H1 (cell line): ENCODE results near the gene ABCD2. TPM values are rescaled to one million over a fixed set of nuclear protein-coding genes. Genes with fewer than 3 reads are reported as not detected.

Experiments
- CTCF ChIA-PET: fragments of 300-600 bp; sonication (Branson Sonifier 250); formaldehyde crosslinking; loops from one replicate; lab custom pipeline; 2021; ENCODE audit not compliant: partially characterized antibody; lab: Charles Lee
- POLR2A ChIA-PET: fragments of 300-600 bp; sonication (Branson Sonifier 250); formaldehyde crosslinking; loops from one replicate; lab custom pipeline; 2021; ENCODE audit warnings: inconsistent platforms; ENCODE audit not compliant: partially characterized antibody; lab: Charles Lee
- DNase-seq, 2 experiments: peaks; one replicate each; pipeline versions ENCODE4 v3.0.0 to v3.0.0-alpha.2; 2010 to 2022; ENCODE audit warnings: low spot score in 2 of 2, low read depth in 1 of 2, mixed read lengths in 1 of 2
- FAIRE-seq: peaks from 2 replicates; lab custom pipeline; 2011; peaks lifted over from hg19 to GRCh38; lab: Jason Lieb, UNC
- H2AFZ ChIP-seq: 2 replicates; pipeline ENCODE4 v1.8.1; 2012; ENCODE audit warnings: low read length, inconsistent platforms
- H2AK5ac ChIP-seq: 2 replicates; pipeline ENCODE4 v1.6.1; 2013; ENCODE audit warnings: low read depth, low read length
- H2BK120ac ChIP-seq: replicated peaks from 2 replicates; pipeline ENCODE3; 2013; ENCODE audit warnings: low read depth, low read length, inconsistent platforms
- H2BK12ac ChIP-seq: 2 replicates; pipeline ENCODE4 v1.6.1; 2013; ENCODE audit warnings: low read depth, low read length
- H2BK15ac ChIP-seq: 2 replicates; pipeline ENCODE4 v1.6.1; 2013; ENCODE audit warnings: low read length
- H2BK20ac ChIP-seq: 2 replicates; pipeline ENCODE4 v1.6.1; 2013; ENCODE audit warnings: low read length
- H2BK5ac ChIP-seq: 2 replicates; pipeline ENCODE4 v1.6.1; 2013; ENCODE audit warnings: low read depth, low read length
- H3K14ac ChIP-seq: 2 replicates; pipeline ENCODE4 v1.6.1; 2013; ENCODE audit warnings: inconsistent platforms; ENCODE audit not compliant: insufficient read length
- H3K18ac ChIP-seq: 2 replicates; pipeline ENCODE4 v1.6.1; 2013; ENCODE audit warnings: low read length; ENCODE audit errors: extremely low read depth
- H3K23ac ChIP-seq: 2 replicates; pipeline ENCODE4 v1.6.1; 2013; ENCODE audit warnings: inconsistent platforms; ENCODE audit not compliant: insufficient read length
- H3K23me2 ChIP-seq: 2 replicates; pipeline ENCODE4 v1.6.1; 2013; ENCODE audit warnings: low read depth, low read length
- H3K27ac ChIP-seq: 2 replicates; pipeline ENCODE4 v1.6.1; 2011; ENCODE audit warnings: low read depth, low read length, inconsistent platforms
- H3K27me3 ChIP-seq, 4 experiments: replicated peaks in 1 of 4; 1 replicate in 1 of 4; 2 replicates in 3 of 4; pipeline versions ENCODE4 v1.6.1 to v1.8.1; 2011 to 2013; ENCODE audit warnings: low read length in 3 of 4, mild to moderate bottlenecking in 3 of 4, inconsistent platforms in 2 of 4, mixed read lengths in 2 of 4, moderate library complexity in 1 of 4; ENCODE audit not compliant: control insufficient read depth in 3 of 4, insufficient read depth in 3 of 4; ENCODE audit errors: extremely low read depth in 1 of 4
- H3K36me3 ChIP-seq, 4 experiments: 2 replicates each; pipeline versions ENCODE4 v1.6.1 to v1.8.1; 2011 to 2013; ENCODE audit warnings: mild to moderate bottlenecking in 4 of 4, low read length in 3 of 4, moderate library complexity in 2 of 4, control low read depth in 1 of 4, inconsistent platforms in 1 of 4; ENCODE audit not compliant: insufficient read depth in 4 of 4, control insufficient read depth in 2 of 4
- H3K4ac ChIP-seq: replicated peaks from 2 replicates; pipeline ENCODE3; 2013; ENCODE audit warnings: low read length, low read depth, mixed read lengths, inconsistent platforms; ENCODE audit not compliant: insufficient read length
- H3K4me1 ChIP-seq, 4 experiments: replicated peaks in 1 of 4; 1 replicate in 1 of 4; 2 replicates in 3 of 4; pipeline versions ENCODE4 v1.6.1 to v1.8.1; 2011 to 2013; ENCODE audit warnings: low read length in 3 of 4, inconsistent platforms in 2 of 4, mixed read lengths in 1 of 4; ENCODE audit not compliant: insufficient read depth in 4 of 4, control insufficient read depth in 3 of 4
- H3K4me2 ChIP-seq, 2 experiments: 2 replicates each; pipeline versions ENCODE4 v1.6.1 to v1.8.1; 2011 to 2013; ENCODE audit warnings: low read depth in 2 of 2, low read length in 2 of 2, control low read depth in 1 of 2, inconsistent platforms in 1 of 2, mild to moderate bottlenecking in 1 of 2; ENCODE audit not compliant: insufficient read depth in 1 of 2
- H3K4me3 ChIP-seq, 4 experiments: fragments of 200-600, 300-600 bp in 1 of 4; sonication (generic), shearing (Covaris generic), sonication (Bioruptor Twin) in 1 of 4; 2 replicates each; pipeline versions ENCODE4 v1.5.1 to v1.8.1; 2011 to 2016; ENCODE audit warnings: low read length in 4 of 4, low read depth in 3 of 4, control low read depth in 2 of 4, inconsistent platforms in 2 of 4, mild to moderate bottlenecking in 2 of 4, mixed read lengths in 1 of 4, moderate library complexity in 1 of 4; ENCODE audit not compliant: insufficient read depth in 2 of 4; ENCODE audit errors: extremely low read depth in 1 of 4
- H3K56ac ChIP-seq: replicated peaks from 2 replicates; pipeline ENCODE3; 2013; ENCODE audit warnings: low read depth, mild to moderate bottlenecking, mixed read lengths, low read length, inconsistent platforms; ENCODE audit not compliant: insufficient read length
- H3K79me1 ChIP-seq: 2 replicates; pipeline ENCODE4 v1.6.1; 2013; ENCODE audit warnings: low read depth, low read length, control low read depth
- H3K79me2 ChIP-seq, 2 experiments: 2 replicates each; pipeline versions ENCODE4 v1.6.1 to v1.8.1; 2012 to 2013; ENCODE audit warnings: low read length in 2 of 2, mild to moderate bottlenecking in 2 of 2, inconsistent platforms in 1 of 2; ENCODE audit not compliant: insufficient read depth in 2 of 2, control insufficient read depth in 1 of 2
- H3K9ac ChIP-seq, 4 experiments: replicated peaks in 1 of 4; 1 replicate in 1 of 4; 2 replicates in 3 of 4; pipeline versions ENCODE4 v1.6.1 to v1.8.1; 2011 to 2013; ENCODE audit warnings: low read depth in 3 of 4, low read length in 3 of 4, control low read depth in 2 of 4, mild to moderate bottlenecking in 2 of 4, moderate library complexity in 2 of 4, inconsistent platforms in 1 of 4; ENCODE audit errors: extremely low read depth in 1 of 4
- H3K9me3 ChIP-seq, 2 experiments: 2 replicates each; pipeline versions ENCODE4 v1.6.1 to v1.8.1; 2012 to 2013; ENCODE audit warnings: mild to moderate bottlenecking in 2 of 2, moderate library complexity in 2 of 2, control low read depth in 1 of 2, inconsistent platforms in 1 of 2, low read depth in 1 of 2, low read length in 1 of 2, mixed read lengths in 1 of 2; ENCODE audit not compliant: insufficient read depth in 2 of 2
- H4K20me1 ChIP-seq, 2 experiments: replicated peaks in 1 of 2; 2 replicates each; pipeline versions ENCODE3 to v1.8.1; 2011 to 2013; ENCODE audit warnings: inconsistent platforms in 2 of 2, low read length in 2 of 2, mild to moderate bottlenecking in 1 of 2; ENCODE audit not compliant: insufficient read depth in 2 of 2, control insufficient read depth in 1 of 2
- H4K5ac ChIP-seq: 2 replicates; pipeline ENCODE4 v1.6.1; 2013; ENCODE audit warnings: low read length, low read depth, mixed read lengths, inconsistent platforms; ENCODE audit not compliant: insufficient read length
- H4K8ac ChIP-seq: 2 replicates; pipeline ENCODE4 v1.8.0; 2013; ENCODE audit warnings: mild to moderate bottlenecking, moderate library complexity, low read length, inconsistent platforms; ENCODE audit not compliant: insufficient read depth; ENCODE audit errors: extremely low read depth
- H4K91ac ChIP-seq: replicated peaks from 2 replicates; pipeline ENCODE3; 2013; ENCODE audit warnings: low read length, mixed read lengths, inconsistent platforms; ENCODE audit not compliant: insufficient read length
- CHD1 ChIP-seq: IDR thresholded peaks from 2 replicates; pipeline ENCODE4 v1.6.1; 2012; ENCODE audit warnings: low read depth, low read length, improper control_type of control experiment
- CTBP2 ChIP-seq: IDR thresholded peaks from 2 replicates; pipeline ENCODE4 v1.7.0; 2011; ENCODE audit warnings: borderline replicate concordance, mild to moderate bottlenecking, moderate library complexity, mixed read lengths, low read length; ENCODE audit not compliant: insufficient read depth, insufficient read length
- FOSL1 ChIP-seq: IDR thresholded peaks from 2 replicates; pipeline ENCODE4 v1.6.1; 2011; ENCODE audit warnings: mild to moderate bottlenecking, low read depth, low read length, moderate library complexity; ENCODE audit not compliant: insufficient read depth
- GTF2F1 ChIP-seq: IDR thresholded peaks from 2 replicates; pipeline ENCODE4 v1.6.1; 2012; ENCODE audit warnings: low read depth, low read length, improper control_type of control experiment, borderline replicate concordance
- SRF ChIP-seq: IDR thresholded peaks from 2 replicates; pipeline ENCODE4 v1.6.1; 2011; ENCODE audit warnings: mild to moderate bottlenecking, low read depth, low read length, moderate library complexity
- TAF7 ChIP-seq: optimal IDR thresholded peaks from 2 replicates; pipeline ENCODE3; 2011; ENCODE audit warnings: low read depth, mild to moderate bottlenecking, inconsistent platforms, low read length, moderate library complexity, borderline replicate concordance
- polyA plus RNA-seq, 7 experiments: library from polyadenylated mRNA; depleted of rRNA in 3 of 7; stranded (reverse) in 5 of 7; unstranded in 2 of 7; fragments of >200 nt in 5 of 7; fragments of 200-250 nt in 2 of 7; gene quantifications; 1 replicate in 5 of 7; 2 replicates in 1 of 7; 4 replicates in 1 of 7; pipeline versions ENCODE4 v1.2.1 to v1.2.3, GENCODE V29; 2011 to 2013; ENCODE audit warnings: missing spikeins in 2 of 7, mixed read lengths in 2 of 7
- total RNA-seq: library from RNA; stranded (reverse); fragmentation: NEBNext Ultra II Directional; extraction: Animal tissue kit (Norgen Biotek cat#: 25700); gene quantifications from 2 replicates; pipeline ENCODE4 v1.2.1, GENCODE V29; 2021
- TF ChIP-seq, protein P1 (sequence below): IDR thresholded peaks from 2 replicates; pipeline ENCODE4 v1.6.1; 2011; ENCODE audit warnings: low read depth, mild to moderate bottlenecking, low read length; ENCODE audit not compliant: insufficient read depth

Gene ABCD2
- total and polyA plus RNA-seq, 2 of the 8 experiments (the other 6 are each of a cell fraction or from before 2014, with no cell fraction given) = not detected

DNA sequence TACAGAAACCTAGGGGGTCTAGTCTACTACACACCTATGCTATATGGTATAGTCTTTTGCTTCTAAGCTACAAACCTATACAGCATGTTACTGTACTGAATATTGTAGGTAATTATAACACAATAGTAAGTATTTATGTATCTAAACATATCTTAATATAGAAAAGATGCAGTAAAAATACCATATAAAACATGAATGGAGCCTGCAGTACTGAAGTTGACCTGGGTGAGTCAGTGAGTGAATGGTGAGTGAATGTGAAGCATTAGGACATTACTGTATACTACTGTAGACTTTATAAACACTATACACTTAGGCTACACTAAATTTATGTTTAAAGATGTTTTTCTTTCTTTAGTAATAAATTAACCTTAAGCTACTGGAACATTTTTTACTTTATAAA is 13.1 kb upstream of the ABCD2 start:
- ChIA-PET CTCF (interaction anchor here (0.6 to 1.1 kb wide), 3 partner anchors 9 to 444 kb away, joined by 3 read pairs; no protein-coding TSS in a partner anchor), POLR2A (no interaction called here)
- Histone ChIP-seq H4K5ac (no peak overlapping the region), H3K14ac (no peak overlapping the region), H3K9me3 (no peaks in the 10 kb centered on the region), H3K27ac (no peak overlapping the region), H3K4me3 (no peak overlapping the region), H3K23me2 (no peaks in the 10 kb centered on the region), H3K4me2 (no peak overlapping the region), H3K79me1 (no peaks in the 10 kb centered on the region), H3K27me3 (no peaks in the 10 kb centered on the region), H2AFZ (no peak overlapping the region), H4K20me1 (no peaks in the 10 kb centered on the region), H3K23ac (no peak overlapping the region), H2BK15ac (no peak overlapping the region), H4K8ac (no peak overlapping the region), H3K79me2 (no peaks in the 10 kb centered on the region), H2BK20ac (no peak overlapping the region), H3K9ac (no peak overlapping the region), H2BK120ac (no peak overlapping the region), H3K36me3 (no peaks in the 10 kb centered on the region), H3K18ac (no peak overlapping the region), H2BK5ac (no peak overlapping the region), H3K4me1 (no peaks in the 10 kb centered on the region), H2AK5ac (no peak overlapping the region), H3K4ac (no peak overlapping the region), H3K56ac (no peak overlapping the region), H4K91ac (no peak overlapping the region), H2BK12ac (no peak overlapping the region)
- DNase-seq = no peak
- no peak for FAIRE-seq
- TF ChIP-seq CTBP2 (no peak), SRF (no peak), CHD1 (no peak), TAF7 (no peak), FOSL1 (no peak), GTF2F1 (no peak)
- TF ChIP-seq, protein P1, sequence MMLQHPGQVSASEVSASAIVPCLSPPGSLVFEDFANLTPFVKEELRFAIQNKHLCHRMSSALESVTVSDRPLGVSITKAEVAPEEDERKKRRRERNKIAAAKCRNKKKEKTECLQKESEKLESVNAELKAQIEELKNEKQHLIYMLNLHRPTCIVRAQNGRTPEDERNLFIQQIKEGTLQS = no peak
